Thoracic aorta (tissue), 2 donors: ENCODE measurements around the gene GALNT17. TPM values are rescaled to one million over a fixed set of nuclear protein-coding genes. Genes with fewer than 3 reads are reported as not detected.

ENCODE experiments used
- ATAC-seq: fragments of 150-250 bp; one replicate; pipeline ENCODE4 v1.8.0; 2017; ENCODE audit warnings: low read depth; ENCODE audit not compliant: insufficient number of reproducible peaks, low FRiP score
- DNase-seq: peaks from one replicate; pipeline ENCODE4 v3.0.0-alpha.2; 2020; ENCODE audit warnings: low spot score
- H3K27ac ChIP-seq, 2 donors: fragments of 200-600 bp; sonication (generic); 1 replicate in 1 of 2; 2 replicates in 1 of 2; pipeline ENCODE4 v1.5.1; 2016; ENCODE audit warnings: mild to moderate bottlenecking in 2 of 2, moderate library complexity in 2 of 2
- H3K27me3 ChIP-seq: fragments of 200-600 bp; sonication (generic); replicated peaks from 2 replicates; pipeline ENCODE4 v1.6.0; 2016; ENCODE audit warnings: mild to moderate bottlenecking; ENCODE audit not compliant: insufficient read depth
- H3K36me3 ChIP-seq: fragments of 200-600 bp; sonication (generic); one replicate; pipeline ENCODE4 v1.5.1; 2016
- H3K4me1 ChIP-seq, 2 donors: fragments of 200-600 bp; sonication (generic); 1 replicate in 1 of 2; 2 replicates in 1 of 2; pipeline versions ENCODE4 v1.5.1 to v1.6.0; 2016; ENCODE audit warnings: low read depth in 2 of 2, mild to moderate bottlenecking in 1 of 2; ENCODE audit not compliant: control insufficient read depth in 1 of 2
- H3K4me3 ChIP-seq: fragments of 200-600 bp; sonication (generic); 2 replicates; pipeline ENCODE4 v1.5.1; 2016; ENCODE audit warnings: mild to moderate bottlenecking
- H3K9me3 ChIP-seq: fragments of 200-600 bp; sonication (generic); 2 replicates; pipeline ENCODE4 v1.5.1; 2016
- CTCF ChIP-seq: fragments of 200-600 bp; sonication (generic); IDR thresholded peaks from one replicate; pipeline ENCODE4 v1.5.1; 2019; ENCODE audit warnings: antibody characterized with exemption
- total RNA-seq, 2 donors: library from RNA; depleted of rRNA; stranded (reverse); fragments of >200 nt; gene quantifications; one replicate each; pipeline versions ENCODE4 v1.1.0 to v1.2.3, GENCODE V29; 2016

Gene GALNT17
- total RNA-seq, 2 donors from 2014 or later: 17.6 to 20.8 TPM

- no peaks in the 10 kb centered on the region for H3K4me1 ChIP-seq
- ATAC-seq: no peak
Observed at GRCh38 chr7:71326595-71326994, 194.7 kb downstream of the GALNT17 start.

GRCh38 chr7:71327946-71328345 lies 196.0 kb downstream of the GALNT17 start:
- H3K27me3 ChIP-seq: no peaks in the 10 kb centered on the region
- no peak for ATAC-seq
- TF ChIP-seq CTCF: no peak
- no peaks in the 10 kb centered on the region for H3K9me3 ChIP-seq
- no peak for DNase-seq
- H3K4me3 ChIP-seq: no peak overlapping the region
- H3K27ac ChIP-seq: no peak overlapping the region
- H3K36me3 ChIP-seq: no peaks in the 10 kb centered on the region
- H3K4me1 ChIP-seq: no peaks in the 10 kb centered on the region

More at GRCh38 chr7:71326595-71326994, 194.7 kb downstream of the GALNT17 start:
- H3K27ac ChIP-seq: no peak overlapping the region
- H3K4me3 ChIP-seq: no peak overlapping the region
- no peak for DNase-seq
- H3K9me3 ChIP-seq: no peaks in the 10 kb centered on the region
- no peak for TF ChIP-seq CTCF
- H3K27me3 ChIP-seq: no peaks in the 10 kb centered on the region
- no peaks in the 10 kb centered on the region for H3K36me3 ChIP-seq

GRCh38 chr7:71329030-71329660 lies 197.2 kb downstream of the GALNT17 start:
- no peak overlapping the region for H3K4me3 ChIP-seq
- TF ChIP-seq CTCF: no peak
- H3K27ac ChIP-seq: no peak overlapping the region
- no peak for DNase-seq
- peaks cover 0 to under 1% of the 10 kb centered on the region in 2 donors for H3K4me1 ChIP-seq
- ATAC-seq: no peak
- H3K9me3 ChIP-seq: no peaks in the 10 kb centered on the region
- no peaks in the 10 kb centered on the region for H3K36me3 ChIP-seq
- no peaks in the 10 kb centered on the region for H3K27me3 ChIP-seq

GRCh38 chr7:71332207-71332606 lies 200.3 kb downstream of the GALNT17 start:
- no peak for ATAC-seq
- Histone ChIP-seq H3K27ac (no peak overlapping the region), H3K36me3 (no peaks in the 10 kb centered on the region), H3K4me1 (peaks cover 0 to 10% of the 10 kb centered on the region in 2 donors), H3K4me3 (no peak overlapping the region), H3K27me3 (no peaks in the 10 kb centered on the region), H3K9me3 (no peaks in the 10 kb centered on the region)
- no peak for DNase-seq
- TF ChIP-seq CTCF: no peak

- H3K27ac ChIP-seq: peak overlapping the region in 1 of 2 donors; percentile 35
- no peak for TF ChIP-seq CTCF
- H3K4me3 ChIP-seq: no peak overlapping the region
- peaks cover 0 to 10% of the 10 kb centered on the region in 2 donors for H3K4me1 ChIP-seq
- no peak for ATAC-seq
- no peaks in the 10 kb centered on the region for H3K36me3 ChIP-seq
- H3K9me3 ChIP-seq: no peaks in the 10 kb centered on the region
- H3K27me3 ChIP-seq: no peaks in the 10 kb centered on the region
- no peak for DNase-seq
Observed at GRCh38 chr7:71334541-71334940, 202.6 kb downstream of the GALNT17 start.
